Smooth muscle cell (in vitro differentiated cells): ENCODE measurements around the gene SORCS1. TPM values are rescaled to one million over a fixed set of nuclear protein-coding genes. Genes with fewer than 3 reads are reported as not detected.

ENCODE experiments used
- DNase-seq: peaks from one replicate; lab custom pipeline; 2025; ENCODE audit not compliant: unreplicated experiment; lab: John Stamatoyannopoulos, UW
- H2AFZ ChIP-seq: fragments of 200-600 bp; sonication (generic); 2 replicates; pipeline ENCODE4 v1.6.0; 2016; ENCODE audit warnings: antibody characterized with exemption, low read depth, mild to moderate bottlenecking
- H3F3A ChIP-seq: fragments of 200-600 bp; sonication (generic); 2 replicates; pipeline ENCODE4 v1.6.0; 2017; ENCODE audit warnings: antibody characterized with exemption, low read depth
- H3K27ac ChIP-seq: fragments of 200-600 bp; sonication (generic); 2 replicates; pipeline ENCODE4 v1.5.1; 2016; ENCODE audit warnings: low read depth, mild to moderate bottlenecking
- H3K27me3 ChIP-seq: fragments of 200-600 bp; sonication (generic); 2 replicates; pipeline ENCODE4 v1.6.1; 2016; ENCODE audit warnings: low read depth, mild to moderate bottlenecking
- H3K36me3 ChIP-seq: fragments of 200-600 bp; sonication (generic); 2 replicates; pipeline ENCODE4 v1.5.1; 2016; ENCODE audit warnings: low read depth
- H3K4me1 ChIP-seq: fragments of 200-600 bp; sonication (generic); 2 replicates; pipeline ENCODE4 v1.5.1; 2016; ENCODE audit warnings: low read depth
- H3K4me2 ChIP-seq: fragments of 200-600 bp; sonication (generic); 2 replicates; pipeline ENCODE4 v1.6.0; 2016; ENCODE audit warnings: mild to moderate bottlenecking
- H3K4me3 ChIP-seq: fragments of 200-600 bp; sonication (generic); 2 replicates; pipeline ENCODE4 v1.5.1; 2016; ENCODE audit warnings: mild to moderate bottlenecking
- H3K79me2 ChIP-seq: fragments of 200-600 bp; sonication (generic); 2 replicates; pipeline ENCODE4 v1.6.0; 2016; ENCODE audit warnings: low read depth, mild to moderate bottlenecking
- H3K9ac ChIP-seq: fragments of 200-600 bp; sonication (generic); 2 replicates; pipeline ENCODE4 v1.6.0; 2016; ENCODE audit warnings: low read depth
- H3K9me3 ChIP-seq: fragments of 200-600 bp; sonication (generic); replicated peaks from 2 replicates; pipeline ENCODE4 v1.5.1; 2016; ENCODE audit warnings: low read depth
- H4K20me1 ChIP-seq: fragments of 200-600 bp; sonication (generic); 2 replicates; pipeline ENCODE4 v1.6.0; 2016; ENCODE audit warnings: low read depth
- CTCF ChIP-seq: fragments of 200-600 bp; sonication (generic); IDR thresholded peaks from 2 replicates; pipeline ENCODE4 v1.5.1; 2017; ENCODE audit warnings: borderline replicate concordance, mild to moderate bottlenecking, antibody characterized with exemption; ENCODE audit not compliant: insufficient read depth, poor library complexity, severe bottlenecking
- WGBS: methylation state at CpG from one replicate; pipeline ENCODE4 v1.1.7; 2016; ENCODE audit warnings: low lambda C conversion rate; 5-methylcytosine and 5-hydroxymethylcytosine counted together
- polyA plus RNA-seq: library from polyadenylated mRNA; unstranded; fragments of >200 nt; fragmentation: Nextera tagmentation; extraction: Ambion mirVana; gene quantifications from 2 replicates; pipeline ENCODE4 v1.2.1, GENCODE V29; 2016
- total RNA-seq: library from RNA; depleted of rRNA; stranded (reverse); fragments of >200 nt; gene quantifications from 2 replicates; pipeline ENCODE4 v1.2.3, GENCODE V29; 2014

Gene SORCS1
- total and polyA plus RNA-seq, 2 experiments from 2014 or later = 0.67 TPM; not detected in 1

GRCh38 chr10:106992055-106992454, 172.5 kb downstream of the SORCS1 start:
- no peaks in the 10 kb centered on the region for H3F3A ChIP-seq
- H4K20me1 ChIP-seq = no peaks in the 10 kb centered on the region
- H3K36me3 ChIP-seq = no peaks in the 10 kb centered on the region
- no peak overlapping the region for H3K9ac ChIP-seq
- no peak overlapping the region for H3K4me3 ChIP-seq
- H2AFZ ChIP-seq = no peak overlapping the region
- no peaks in the 10 kb centered on the region for H3K9me3 ChIP-seq
- no peak for DNase-seq
- no peaks in the 10 kb centered on the region for H3K4me1 ChIP-seq
- 90% methylated on average over 4 of the region's 4 CpGs for WGBS
- H3K27me3 ChIP-seq = peaks cover 6% of the 10 kb centered on the region
- no peak overlapping the region for H3K27ac ChIP-seq
- H3K79me2 ChIP-seq = no peaks in the 10 kb centered on the region
- no peak for TF ChIP-seq CTCF
- no peak overlapping the region for H3K4me2 ChIP-seq

- DNase-seq = no peak
- Histone ChIP-seq H3K27ac (no peak overlapping the region), H3K9ac (no peak overlapping the region), H3K36me3 (no peaks in the 10 kb centered on the region), H3F3A (no peaks in the 10 kb centered on the region), H3K79me2 (no peaks in the 10 kb centered on the region), H4K20me1 (no peaks in the 10 kb centered on the region), H3K9me3 (no peaks in the 10 kb centered on the region), H3K4me3 (no peak overlapping the region), H3K4me2 (no peak overlapping the region), H3K27me3 (peaks cover 9% of the 10 kb centered on the region), H2AFZ (no peak overlapping the region), H3K4me1 (no peaks in the 10 kb centered on the region)
- TF ChIP-seq CTCF = no peak
- WGBS = 87% methylated on average over 4 of the region's 4 CpGs
These were observed 173.4 kb downstream of the SORCS1 start for GRCh38 chr10:106991091-106991490.

GRCh38 chr10:106987362-106987761, 177.1 kb downstream of the SORCS1 start:
- no peak for TF ChIP-seq CTCF
- 92% methylated on average over 5 of the region's 5 CpGs for WGBS
- Histone ChIP-seq H3F3A (no peaks in the 10 kb centered on the region), H3K79me2 (no peaks in the 10 kb centered on the region), H4K20me1 (no peaks in the 10 kb centered on the region), H3K4me1 (no peaks in the 10 kb centered on the region), H3K27me3 (peaks cover 9% of the 10 kb centered on the region), H2AFZ (no peak overlapping the region), H3K9ac (no peak overlapping the region), H3K27ac (no peak overlapping the region), H3K9me3 (no peaks in the 10 kb centered on the region), H3K4me2 (no peak overlapping the region), H3K4me3 (no peak overlapping the region), H3K36me3 (no peaks in the 10 kb centered on the region)
- DNase-seq = no peak

GRCh38 chr10:106982268-106982667, 182.2 kb downstream of the SORCS1 start:
- Histone ChIP-seq H4K20me1 (no peaks in the 10 kb centered on the region), H2AFZ (no peak overlapping the region), H3K27ac (no peak overlapping the region), H3K4me1 (peaks cover 7% of the 10 kb centered on the region), H3K4me2 (no peak overlapping the region), H3K9me3 (no peaks in the 10 kb centered on the region), H3K36me3 (no peaks in the 10 kb centered on the region), H3K79me2 (no peaks in the 10 kb centered on the region), H3K4me3 (no peak overlapping the region), H3K27me3 (peaks cover 5% of the 10 kb centered on the region), H3K9ac (no peak overlapping the region), H3F3A (no peaks in the 10 kb centered on the region)
- no peak for DNase-seq
- TF ChIP-seq CTCF = no peak
- 88% methylated on average over 4 of the region's 4 CpGs for WGBS
